Cardiac muscle cell (in vitro differentiated cells and primary cell): Measurements from ENCODE around the gene AOC2. TPM values are rescaled to one million over a fixed set of nuclear protein-coding genes. Genes with fewer than 3 reads are reported as not detected.
"Not testable (repeated sequence)": the region's sequence is repeated elsewhere in the genome, so short reads cannot be mapped to it uniquely, and the experiment has no call there.

Experiments
- DNase-seq, 2 donors: peaks; one replicate each; pipeline versions ENCODE4 v3.0.0 to v3.0.0-alpha.2; 2010 to 2017; ENCODE audit warnings: low read depth in 1 of 2, low spot score in 1 of 2
- H3K27ac ChIP-seq: fragments of 200-600 bp; sonication (generic); 2 replicates; pipeline ENCODE4 v1.5.1; 2016
- H3K27me3 ChIP-seq: fragments of 200-600 bp; sonication (generic); 2 replicates; pipeline ENCODE4 v1.6.0; 2016; ENCODE audit warnings: control low read depth
- H3K36me3 ChIP-seq: fragments of 200-600 bp; sonication (generic); 2 replicates; pipeline ENCODE4 v1.5.1; 2016; ENCODE audit warnings: control low read depth
- H3K4me1 ChIP-seq: fragments of 200-600 bp; sonication (generic); 2 replicates; pipeline ENCODE4 v1.8.1; 2017; ENCODE audit warnings: low read depth, mild to moderate bottlenecking, mixed run types
- H3K4me3 ChIP-seq: fragments of 200-600 bp; sonication (generic); 2 replicates; pipeline ENCODE4 v1.5.1; 2016; ENCODE audit warnings: mild to moderate bottlenecking
- H3K9me3 ChIP-seq: fragments of 200-600 bp; sonication (generic); 2 replicates; pipeline ENCODE4 v1.5.1; 2017; ENCODE audit warnings: low read depth, mild to moderate bottlenecking, control low read depth
- CTCF ChIP-seq: IDR thresholded peaks from 2 replicates; pipeline ENCODE4 v1.5.1; 2012; ENCODE audit warnings: low read depth, mild to moderate bottlenecking, low read length
- polyA plus RNA-seq: library from polyadenylated mRNA; unstranded; fragments of >200 nt; fragmentation: Nextera tagmentation; extraction: Ambion mirVana; gene quantifications from 2 replicates; pipeline ENCODE4 v1.2.1, GENCODE V29; 2016
- total RNA-seq: library from RNA; depleted of rRNA; stranded (reverse); fragments of >200 nt; gene quantifications from 2 replicates; pipeline ENCODE4 v1.2.3, GENCODE V29; 2016

The AOC2 gene
- total and polyA plus RNA-seq, 2 experiments from 2014 or later, result 2.4 to 5.6 TPM

- TF ChIP-seq CTCF, result no peak
- Histone ChIP-seq H3K27ac (no peak overlapping the region), H3K4me1 (peaks cover 8% of the 10 kb centered on the region), H3K36me3 (no peaks in the 10 kb centered on the region), H3K9me3 (no peaks in the 10 kb centered on the region), H3K4me3 (no peak overlapping the region), H3K27me3 (no peaks in the 10 kb centered on the region)
- no peak for DNase-seq
These were observed 21.3 kb downstream of the AOC2 start for GRCh38 chr17:42865638-42866094.

- Histone ChIP-seq H3K4me3 (no peak overlapping the region), H3K27me3 (no peaks in the 10 kb centered on the region), H3K27ac (no peak overlapping the region), H3K36me3 (no peaks in the 10 kb centered on the region), H3K4me1 (peaks cover 8% of the 10 kb centered on the region), H3K9me3 (no peaks in the 10 kb centered on the region)
- no peak for TF ChIP-seq CTCF
- no peak for DNase-seq
These were observed 21.8 kb downstream of the AOC2 start for GRCh38 chr17:42866216-42866615.

GRCh38 chr17:42866631-42867575 lies 22.5 kb downstream of the AOC2 start:
- Histone ChIP-seq H3K9me3 (no peaks in the 10 kb centered on the region), H3K4me1 (peaks cover 8% of the 10 kb centered on the region), H3K27ac (no peak overlapping the region), H3K27me3 (no peaks in the 10 kb centered on the region), H3K4me3 (no peak overlapping the region), H3K36me3 (no peaks in the 10 kb centered on the region)
- no peak for DNase-seq
- TF ChIP-seq CTCF, result no peak

- not testable (repeated sequence) for H3K27ac ChIP-seq, H3K4me3 ChIP-seq, H3K9me3 ChIP-seq, H3K36me3 ChIP-seq, H3K27me3 ChIP-seq, H3K4me1 ChIP-seq, DNase-seq
These were observed 23.4 kb downstream of the AOC2 start for GRCh38 chr17:42867694-42868261.

- Histone ChIP-seq H3K27me3 (no peaks in the 10 kb centered on the region), H3K9me3 (no peaks in the 10 kb centered on the region), H3K4me3 (no peak overlapping the region), H3K4me1 (peaks cover 8% of the 10 kb centered on the region), H3K36me3 (no peaks in the 10 kb centered on the region), H3K27ac (no peak overlapping the region)
- no peak for TF ChIP-seq CTCF
- DNase-seq, result no peak
These were observed 24.0 kb downstream of the AOC2 start for GRCh38 chr17:42868338-42868737.

- no peak for DNase-seq
- no peaks in the 10 kb centered on the region for H3K4me1 ChIP-seq
- no peak overlapping the region for H3K4me3 ChIP-seq
- no peaks in the 10 kb centered on the region for H3K36me3 ChIP-seq
- TF ChIP-seq CTCF, result no peak
- H3K9me3 ChIP-seq, result no peaks in the 10 kb centered on the region
- H3K27ac ChIP-seq, result no peak overlapping the region
- no peaks in the 10 kb centered on the region for H3K27me3 ChIP-seq
These were observed 27.3 kb downstream of the AOC2 start for GRCh38 chr17:42871647-42872046.
